GM12878 (cell line): ENCODE measurements around the gene HERC6. TPM values are rescaled to one million over a fixed set of nuclear protein-coding genes. Genes with fewer than 3 reads are reported as not detected.

Source experiments
- ATF7 ChIP-seq: fragments of 450-650 bp; IDR thresholded peaks from 2 replicates; pipeline ENCODE4 v1.6.1; 2016; ENCODE audit warnings: low read depth, mild to moderate bottlenecking
- BACH1 ChIP-seq: fragments of 450-650 bp; IDR thresholded peaks from 2 replicates; pipeline ENCODE4 v1.6.1; 2017; ENCODE audit warnings: mild to moderate bottlenecking, borderline replicate concordance
- BCL11A ChIP-seq: IDR thresholded peaks from 2 replicates; pipeline ENCODE4 v1.6.1; 2011; ENCODE audit warnings: low read depth, low read length
- CREM ChIP-seq: IDR thresholded peaks from 2 replicates; pipeline ENCODE4 v1.6.1; 2014; ENCODE audit warnings: antibody characterized with exemption, low read depth
- ESRRA ChIP-seq: IDR thresholded peaks from 2 replicates; pipeline ENCODE4 v1.6.1; 2012; ENCODE audit warnings: mild to moderate bottlenecking, low read length, improper control_type of control experiment
- GATAD2B ChIP-seq: fragments of 450-650 bp; conservative IDR thresholded peaks from 2 replicates; pipeline ENCODE4 v1.6.1; 2017; ENCODE audit warnings: low read depth, mild to moderate bottlenecking, moderate library complexity
- HDAC2 ChIP-seq: fragments of 200-600 bp; sonication (generic); IDR thresholded peaks from 2 replicates; pipeline ENCODE4 v1.6.1; 2017
- IKZF2 ChIP-seq, 2 experiments: fragments of 450-650 bp; IDR thresholded peaks; 2 replicates each; pipeline ENCODE4 v1.6.1; 2017; ENCODE audit warnings: mild to moderate bottlenecking in 2 of 2, moderate library complexity in 2 of 2
- KLF5 ChIP-seq: fragments of 450-650 bp; IDR thresholded peaks from 2 replicates; pipeline ENCODE4 v1.6.1; 2014; ENCODE audit warnings: mild to moderate bottlenecking; ENCODE audit not compliant: partially characterized antibody
- MEF2A ChIP-seq: IDR thresholded peaks from 2 replicates; pipeline ENCODE4 v1.6.1; 2011; ENCODE audit warnings: low read depth, mild to moderate bottlenecking, low read length, moderate library complexity; ENCODE audit not compliant: insufficient read depth
- MYB ChIP-seq: fragments of 150-350 bp; IDR thresholded peaks from 2 replicates; pipeline ENCODE4 v1.6.1; 2014; ENCODE audit warnings: mild to moderate bottlenecking, low read depth, low read length, borderline replicate concordance
- MYC ChIP-seq: IDR thresholded peaks from 2 replicates; pipeline ENCODE4 v1.6.1; 2011; ENCODE audit warnings: mild to moderate bottlenecking, low read length, moderate library complexity, inconsistent platforms; ENCODE audit not compliant: insufficient read depth, insufficient replicate concordance, insufficient read length, severe bottlenecking
- NFIC ChIP-seq: IDR thresholded peaks from 2 replicates; pipeline ENCODE4 v1.6.1; 2012; ENCODE audit warnings: low read depth, mild to moderate bottlenecking, inconsistent platforms, low read length, moderate library complexity
- NR2C1 ChIP-seq: fragments of 450-650 bp; IDR thresholded peaks from 2 replicates; pipeline ENCODE4 v1.6.1; 2017; ENCODE audit warnings: antibody characterized with exemption, mild to moderate bottlenecking, moderate library complexity
- POLR2A ChIP-seq: IDR thresholded peaks from 2 replicates; pipeline ENCODE4 v1.6.1; 2011; ENCODE audit warnings: low read depth, mild to moderate bottlenecking, low read length
- RBBP5 ChIP-seq: fragments of 200-600 bp; sonication (generic); conservative IDR thresholded peaks from 2 replicates; pipeline ENCODE4 v1.6.1; 2016
- RFX5 ChIP-seq: IDR thresholded peaks from 2 replicates; pipeline ENCODE4 v1.6.1; 2011; ENCODE audit warnings: low read depth, low read length, improper control_type of control experiment
- STAT3 ChIP-seq: IDR thresholded peaks from 2 replicates; pipeline ENCODE4 v1.6.1; 2011; ENCODE audit warnings: low read depth, low read length, improper control_type of control experiment
- TARDBP ChIP-seq: IDR thresholded peaks from 2 replicates; pipeline ENCODE4 v1.6.1; 2016; ENCODE audit warnings: borderline replicate concordance
- TCF12 ChIP-seq: IDR thresholded peaks from 2 replicates; pipeline ENCODE4 v1.6.1; 2011; ENCODE audit warnings: low read depth, mild to moderate bottlenecking, low read length
- ZNF24 ChIP-seq: fragments of 450-650 bp; IDR thresholded peaks from 2 replicates; pipeline ENCODE4 v1.6.1; 2017; ENCODE audit warnings: antibody characterized with exemption, mild to moderate bottlenecking
- ZNF274 ChIP-seq: IDR thresholded peaks from one replicate; pipeline ENCODE4 v1.8.0; 2011; ENCODE audit not compliant: insufficient read length, insufficient read depth
- polyA plus RNA-seq, 11 experiments: library from polyadenylated mRNA; depleted of rRNA in 4 of 11; unstranded in 6 of 11; stranded (reverse) in 5 of 11; fragments of >200 nt; fragmentation: Nextera tagmentation in 4 of 11; fragmentation: Illumina TruSeq in 1 of 11; extraction: Ambion mirVana in 4 of 11; extraction: Trizol in 1 of 11; gene quantifications; 1 replicate in 1 of 11; 2 replicates in 10 of 11; pipeline versions ENCODE4 v1.2.1 to v1.2.3, GENCODE V29; 2011 to 2016; ENCODE audit warnings: inconsistent platforms in 2 of 11, missing spikeins in 2 of 11, low read depth in 1 of 11
- total RNA-seq, 4 experiments: library from RNA; depleted of rRNA in 3 of 4; stranded (reverse); fragments of >200 nt in 3 of 4; fragmentation: Illumina TruSeq in 1 of 4; extraction: Trizol in 1 of 4; gene quantifications; 2 replicates each; pipeline versions ENCODE4 v1.2.1 to v1.2.3, GENCODE V29; 2013 to 2021
- TF ChIP-seq, protein P1 (sequence below): IDR thresholded peaks from 2 replicates; pipeline ENCODE4 v1.6.1; 2011; ENCODE audit warnings: borderline replicate concordance, low read depth, mild to moderate bottlenecking, moderate library complexity, mixed read lengths, low read length; ENCODE audit not compliant: insufficient read depth; ENCODE audit errors: extremely low read length
- TF ChIP-seq, protein P2 (sequence below): IDR thresholded peaks from 2 replicates; pipeline ENCODE4 v1.6.1; 2012; ENCODE audit warnings: low read depth, low read length, improper control_type of control experiment
- TF ChIP-seq, protein P3 (sequence below): fragments of 450-650 bp; IDR thresholded peaks from 2 replicates; pipeline ENCODE4 v1.6.1; 2018; ENCODE audit warnings: borderline replicate concordance, mild to moderate bottlenecking; ENCODE audit not compliant: partially characterized antibody
- TF ChIP-seq, protein P4 (sequence below): IDR thresholded peaks from 2 replicates; pipeline ENCODE4 v1.6.1; 2011; ENCODE audit warnings: borderline replicate concordance, low read depth, mild to moderate bottlenecking, moderate library complexity, low read length; ENCODE audit not compliant: insufficient read depth, poor library complexity, severe bottlenecking
- TF ChIP-seq, protein P5 (sequence below): fragments of 450-650 bp; IDR thresholded peaks from 2 replicates; pipeline ENCODE4 v1.6.1; 2016; ENCODE audit warnings: mild to moderate bottlenecking

The HERC6 gene
- total and polyA plus RNA-seq, 10 of the 15 experiments (the other 5 are each of a cell fraction or from before 2014, with no cell fraction given) = 1.7 to 26.4 (median 5.9) TPM

DNA sequence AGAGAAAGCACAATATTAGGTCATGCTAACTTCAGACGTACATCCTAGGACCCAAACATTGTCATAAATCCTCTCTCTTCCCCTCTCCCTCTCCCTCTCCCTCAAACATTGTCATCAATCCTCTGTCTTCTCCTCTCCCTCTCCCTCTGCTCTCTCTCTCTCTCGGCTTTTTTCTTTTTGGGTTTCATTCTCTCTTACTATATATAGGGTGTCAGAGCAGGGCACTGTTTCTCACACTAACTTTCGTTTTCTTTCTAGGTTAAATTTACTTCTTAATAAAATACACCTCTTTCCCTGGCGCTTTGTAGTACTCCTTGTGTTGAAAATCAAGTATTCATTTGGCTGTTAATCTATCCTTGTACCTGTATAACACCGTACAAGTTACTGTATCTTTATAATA, 41.2 kb downstream of the HERC6 start (continued):
- TF ChIP-seq, protein P1, sequence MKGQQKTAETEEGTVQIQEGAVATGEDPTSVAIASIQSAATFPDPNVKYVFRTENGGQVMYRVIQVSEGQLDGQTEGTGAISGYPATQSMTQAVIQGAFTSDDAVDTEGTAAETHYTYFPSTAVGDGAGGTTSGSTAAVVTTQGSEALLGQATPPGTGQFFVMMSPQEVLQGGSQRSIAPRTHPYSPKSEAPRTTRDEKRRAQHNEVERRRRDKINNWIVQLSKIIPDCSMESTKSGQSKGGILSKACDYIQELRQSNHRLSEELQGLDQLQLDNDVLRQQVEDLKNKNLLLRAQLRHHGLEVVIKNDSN = no peak
- TF ChIP-seq MYC (no peak), KLF5 (no peak), POLR2A (no peak), ZNF274 (no peak), BCL11A (no peak), MEF2A (peak; percentile 70; the same call in 1 of the 2 replicates), ATF7 (0 out of 2 replicates have a peak, but pooled peaks have one; percentile 24), BACH1 (no peak), NFIC (no peak), RFX5 (no peak), RBBP5 (no peak), TCF12 (no peak), NR2C1 (no peak), ESRRA (no peak), MYB (no peak), HDAC2 (no peak), IKZF2 (IDR thresholded peaks at IDR 0.05) (peak; percentile 23 to 38; a peak in 2 of 4 replicates), CREM (no peak), TARDBP (no peak), STAT3 (no peak), GATAD2B (no peak), ZNF24 (no peak)
- TF ChIP-seq, protein P2, sequence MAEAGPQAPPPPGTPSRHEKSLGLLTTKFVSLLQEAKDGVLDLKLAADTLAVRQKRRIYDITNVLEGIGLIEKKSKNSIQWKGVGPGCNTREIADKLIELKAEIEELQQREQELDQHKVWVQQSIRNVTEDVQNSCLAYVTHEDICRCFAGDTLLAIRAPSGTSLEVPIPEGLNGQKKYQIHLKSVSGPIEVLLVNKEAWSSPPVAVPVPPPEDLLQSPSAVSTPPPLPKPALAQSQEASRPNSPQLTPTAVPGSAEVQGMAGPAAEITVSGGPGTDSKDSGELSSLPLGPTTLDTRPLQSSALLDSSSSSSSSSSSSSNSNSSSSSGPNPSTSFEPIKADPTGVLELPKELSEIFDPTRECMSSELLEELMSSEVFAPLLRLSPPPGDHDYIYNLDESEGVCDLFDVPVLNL = no peak
- TF ChIP-seq, protein P3, sequence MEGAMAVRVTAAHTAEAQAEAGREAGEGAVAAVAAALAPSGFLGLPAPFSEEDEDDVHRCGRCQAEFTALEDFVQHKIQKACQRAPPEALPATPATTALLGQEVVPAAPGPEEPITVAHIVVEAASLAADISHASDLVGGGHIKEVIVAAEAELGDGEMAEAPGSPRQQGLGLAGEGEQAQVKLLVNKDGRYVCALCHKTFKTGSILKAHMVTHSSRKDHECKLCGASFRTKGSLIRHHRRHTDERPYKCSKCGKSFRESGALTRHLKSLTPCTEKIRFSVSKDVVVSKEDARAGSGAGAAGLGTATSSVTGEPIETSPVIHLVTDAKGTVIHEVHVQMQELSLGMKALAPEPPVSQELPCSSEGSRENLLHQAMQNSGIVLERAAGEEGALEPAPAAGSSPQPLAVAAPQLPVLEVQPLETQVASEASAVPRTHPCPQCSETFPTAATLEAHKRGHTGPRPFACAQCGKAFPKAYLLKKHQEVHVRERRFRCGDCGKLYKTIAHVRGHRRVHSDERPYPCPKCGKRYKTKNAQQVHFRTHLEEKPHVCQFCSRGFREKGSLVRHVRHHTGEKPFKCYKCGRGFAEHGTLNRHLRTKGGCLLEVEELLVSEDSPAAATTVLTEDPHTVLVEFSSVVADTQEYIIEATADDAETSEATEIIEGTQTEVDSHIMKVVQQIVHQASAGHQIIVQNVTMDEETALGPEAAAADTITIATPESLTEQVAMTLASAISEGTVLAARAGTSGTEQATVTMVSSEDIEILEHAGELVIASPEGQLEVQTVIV = no peak
- TF ChIP-seq, protein P4, sequence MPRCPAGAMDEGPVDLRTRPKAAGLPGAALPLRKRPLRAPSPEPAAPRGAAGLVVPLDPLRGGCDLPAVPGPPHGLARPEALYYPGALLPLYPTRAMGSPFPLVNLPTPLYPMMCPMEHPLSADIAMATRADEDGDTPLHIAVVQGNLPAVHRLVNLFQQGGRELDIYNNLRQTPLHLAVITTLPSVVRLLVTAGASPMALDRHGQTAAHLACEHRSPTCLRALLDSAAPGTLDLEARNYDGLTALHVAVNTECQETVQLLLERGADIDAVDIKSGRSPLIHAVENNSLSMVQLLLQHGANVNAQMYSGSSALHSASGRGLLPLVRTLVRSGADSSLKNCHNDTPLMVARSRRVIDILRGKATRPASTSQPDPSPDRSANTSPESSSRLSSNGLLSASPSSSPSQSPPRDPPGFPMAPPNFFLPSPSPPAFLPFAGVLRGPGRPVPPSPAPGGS = no peak
- TF ChIP-seq, protein P5, sequence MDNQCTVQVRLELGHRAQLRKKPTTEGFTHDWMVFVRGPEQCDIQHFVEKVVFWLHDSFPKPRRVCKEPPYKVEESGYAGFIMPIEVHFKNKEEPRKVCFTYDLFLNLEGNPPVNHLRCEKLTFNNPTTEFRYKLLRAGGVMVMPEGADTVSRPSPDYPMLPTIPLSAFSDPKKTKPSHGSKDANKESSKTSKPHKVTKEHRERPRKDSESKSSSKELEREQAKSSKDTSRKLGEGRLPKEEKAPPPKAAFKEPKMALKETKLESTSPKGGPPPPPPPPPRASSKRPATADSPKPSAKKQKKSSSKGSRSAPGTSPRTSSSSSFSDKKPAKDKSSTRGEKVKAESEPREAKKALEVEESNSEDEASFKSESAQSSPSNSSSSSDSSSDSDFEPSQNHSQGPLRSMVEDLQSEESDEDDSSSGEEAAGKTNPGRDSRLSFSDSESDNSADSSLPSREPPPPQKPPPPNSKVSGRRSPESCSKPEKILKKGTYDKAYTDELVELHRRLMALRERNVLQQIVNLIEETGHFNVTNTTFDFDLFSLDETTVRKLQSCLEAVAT = peak; percentile 56
